Activated T-cell treated with anti-CD3 and anti-CD28 coated beads, Interleukin-2, amount 50 U/mL, for 24 hours (primary cell): Measurements from ENCODE around the gene CD80.

ENCODE experiments used
- DNase-seq: peaks from one replicate; pipeline ENCODE4 v3.0.0-alpha.2; 2020
- H3K27ac Mint-ChIP-seq: 2 replicates; pipeline ENCODE4 v1.8.0; 2020; ENCODE audit warnings: mild to moderate bottlenecking, mixed read lengths
- H3K27me3 Mint-ChIP-seq: 2 replicates; pipeline ENCODE4 v1.8.0; 2020; ENCODE audit warnings: mixed read lengths
- H3K36me3 Mint-ChIP-seq: 2 replicates; pipeline ENCODE4 v1.8.0; 2020; ENCODE audit warnings: low read depth, mixed read lengths
- H3K4me1 Mint-ChIP-seq: 2 replicates; pipeline ENCODE4 v1.8.0; 2020; ENCODE audit warnings: low read depth, mixed read lengths
- H3K4me3 Mint-ChIP-seq: 2 replicates; pipeline ENCODE4 v1.8.0; 2020; ENCODE audit warnings: mild to moderate bottlenecking, moderate library complexity, mixed read lengths
- H3K9me3 Mint-ChIP-seq: 2 replicates; pipeline ENCODE4 v1.8.0; 2020; ENCODE audit warnings: mixed read lengths

The CD80 gene

GRCh38 chr3:119547227-119547626 is 12.2 kb downstream of the CD80 start:
- Mint-ChIP-seq H3K27ac (no peak overlapping the region), H3K36me3 (no peaks in the 10 kb centered on the region)

GRCh38 chr3:119543147-119543546 is 16.3 kb downstream of the CD80 start:
- H3K36me3 Mint-ChIP-seq, result no peaks in the 10 kb centered on the region
- no peaks in the 10 kb centered on the region for H3K27me3 Mint-ChIP-seq
- H3K27ac Mint-ChIP-seq, result no peak overlapping the region
- H3K4me3 Mint-ChIP-seq, result no peak overlapping the region
- H3K4me1 Mint-ChIP-seq, result peaks cover 10% of the 10 kb centered on the region
- H3K9me3 Mint-ChIP-seq, result no peaks in the 10 kb centered on the region
- no peak for DNase-seq

More at GRCh38 chr3:119547227-119547626, 12.2 kb downstream of the CD80 start:
- Mint-ChIP-seq H3K4me1 (peaks cover under 1% of the 10 kb centered on the region), H3K9me3 (no peaks in the 10 kb centered on the region), H3K27me3 (no peaks in the 10 kb centered on the region), H3K4me3 (no peak overlapping the region)
- DNase-seq, result no peak

- no peaks in the 10 kb centered on the region for H3K9me3 Mint-ChIP-seq
- DNase-seq, result no peak
- no peak overlapping the region for H3K27ac Mint-ChIP-seq
- H3K4me3 Mint-ChIP-seq, result no peak overlapping the region
- H3K27me3 Mint-ChIP-seq, result no peaks in the 10 kb centered on the region
- peaks cover 10% of the 10 kb centered on the region for H3K4me1 Mint-ChIP-seq
- no peaks in the 10 kb centered on the region for H3K36me3 Mint-ChIP-seq
Observed at GRCh38 chr3:119542168-119542767, 17.1 kb downstream of the CD80 start.

GRCh38 chr3:119541547-119541946 is 17.9 kb downstream of the CD80 start:
- H3K36me3 Mint-ChIP-seq, result no peaks in the 10 kb centered on the region
- no peaks in the 10 kb centered on the region for H3K27me3 Mint-ChIP-seq
- H3K4me1 Mint-ChIP-seq, result peaks cover 10% of the 10 kb centered on the region
- no peak overlapping the region for H3K4me3 Mint-ChIP-seq
- DNase-seq, result no peak
- H3K27ac Mint-ChIP-seq, result no peak overlapping the region
- H3K9me3 Mint-ChIP-seq, result no peaks in the 10 kb centered on the region

GRCh38 chr3:119538772-119539171 is 20.6 kb downstream of the CD80 start:
- no peaks in the 10 kb centered on the region for H3K9me3 Mint-ChIP-seq
- no peak for DNase-seq
- H3K27me3 Mint-ChIP-seq, result no peaks in the 10 kb centered on the region
- no peaks in the 10 kb centered on the region for H3K36me3 Mint-ChIP-seq
- peaks cover 10% of the 10 kb centered on the region for H3K4me1 Mint-ChIP-seq
- no peak overlapping the region for H3K27ac Mint-ChIP-seq
- no peak overlapping the region for H3K4me3 Mint-ChIP-seq

GRCh38 chr3:119536757-119537156 is 22.7 kb downstream of the CD80 start:
- DNase-seq, result no peak
- Mint-ChIP-seq H3K9me3 (no peaks in the 10 kb centered on the region), H3K27me3 (no peaks in the 10 kb centered on the region), H3K36me3 (peaks cover 2% of the 10 kb centered on the region), H3K4me3 (no peak overlapping the region), H3K4me1 (peaks cover 4% of the 10 kb centered on the region), H3K27ac (no peak overlapping the region)

- peaks cover 2% of the 10 kb centered on the region for H3K36me3 Mint-ChIP-seq
Observed at GRCh38 chr3:119534296-119534695, 25.1 kb downstream of the CD80 start.

GRCh38 chr3:119531151-119531550 is 28.3 kb downstream of the CD80 start:
- peaks cover 11% of the 10 kb centered on the region for H3K36me3 Mint-ChIP-seq
- no peaks in the 10 kb centered on the region for H3K9me3 Mint-ChIP-seq
- H3K4me3 Mint-ChIP-seq, result no peak overlapping the region
- H3K27me3 Mint-ChIP-seq, result no peaks in the 10 kb centered on the region
- no peak overlapping the region for H3K27ac Mint-ChIP-seq
- DNase-seq, result no peak
- no peaks in the 10 kb centered on the region for H3K4me1 Mint-ChIP-seq

More at GRCh38 chr3:119534296-119534695, 25.1 kb downstream of the CD80 start:
- Mint-ChIP-seq H3K27me3 (no peaks in the 10 kb centered on the region), H3K4me3 (no peak overlapping the region), H3K4me1 (no peaks in the 10 kb centered on the region), H3K27ac (no peak overlapping the region), H3K9me3 (no peaks in the 10 kb centered on the region)
- no peak for DNase-seq

GRCh38 chr3:119530456-119530855 is 29.0 kb downstream of the CD80 start:
- Mint-ChIP-seq H3K27ac (no peak overlapping the region), H3K36me3 (peaks cover 16% of the 10 kb centered on the region), H3K27me3 (no peaks in the 10 kb centered on the region), H3K4me1 (no peaks in the 10 kb centered on the region), H3K9me3 (no peaks in the 10 kb centered on the region), H3K4me3 (no peak overlapping the region)
- no peak for DNase-seq

GRCh38 chr3:119529883-119530282 is 29.5 kb downstream of the CD80 start:
- H3K4me1 Mint-ChIP-seq, result no peaks in the 10 kb centered on the region
- no peaks in the 10 kb centered on the region for H3K9me3 Mint-ChIP-seq
- H3K36me3 Mint-ChIP-seq, result peaks cover 22% of the 10 kb centered on the region
- no peak overlapping the region for H3K27ac Mint-ChIP-seq
- DNase-seq, result no peak
- H3K27me3 Mint-ChIP-seq, result no peaks in the 10 kb centered on the region
- H3K4me3 Mint-ChIP-seq, result no peak overlapping the region

GRCh38 chr3:119527714-119528113 is 31.7 kb downstream of the CD80 start:
- Mint-ChIP-seq H3K4me1 (no peaks in the 10 kb centered on the region), H3K9me3 (no peaks in the 10 kb centered on the region), H3K27me3 (no peaks in the 10 kb centered on the region), H3K27ac (no peak overlapping the region), H3K36me3 (peaks cover 43% of the 10 kb centered on the region), H3K4me3 (no peak overlapping the region)
- DNase-seq, result no peak

- H3K4me1 Mint-ChIP-seq, result no peaks in the 10 kb centered on the region
- no peak for DNase-seq
- H3K27ac Mint-ChIP-seq, result no peak overlapping the region
- H3K36me3 Mint-ChIP-seq, result peaks cover 67% of the 10 kb centered on the region
- peaks cover 4% of the 10 kb centered on the region for H3K9me3 Mint-ChIP-seq
- no peaks in the 10 kb centered on the region for H3K27me3 Mint-ChIP-seq
- no peak overlapping the region for H3K4me3 Mint-ChIP-seq
Observed at GRCh38 chr3:119524931-119525662, 34.3 kb downstream of the CD80 start.

GRCh38 chr3:119518026-119518425 is 41.4 kb downstream of the CD80 start:
- Mint-ChIP-seq H3K4me3 (no peak overlapping the region), H3K27ac (no peak overlapping the region), H3K27me3 (no peaks in the 10 kb centered on the region), H3K4me1 (peaks cover 6% of the 10 kb centered on the region), H3K9me3 (peaks cover 4% of the 10 kb centered on the region), H3K36me3 (peaks cover 100% of the 10 kb centered on the region)
- no peak for DNase-seq

- Mint-ChIP-seq H3K36me3 (peaks cover 96% of the 10 kb centered on the region), H3K4me1 (peaks cover 6% of the 10 kb centered on the region)
Observed at GRCh38 chr3:119517112-119517511, 42.3 kb downstream of the CD80 start.

GRCh38 chr3:119514637-119515036 is 44.8 kb downstream of the CD80 start:
- Mint-ChIP-seq H3K27me3 (no peaks in the 10 kb centered on the region), H3K4me3 (no peak overlapping the region), H3K27ac (no peak overlapping the region), H3K9me3 (no peaks in the 10 kb centered on the region), H3K36me3 (peaks cover 88% of the 10 kb centered on the region), H3K4me1 (peaks cover 6% of the 10 kb centered on the region)
- no peak for DNase-seq

More at GRCh38 chr3:119517112-119517511, 42.3 kb downstream of the CD80 start:
- H3K27ac Mint-ChIP-seq, result no peak overlapping the region
- DNase-seq, result no peak
- peaks cover 4% of the 10 kb centered on the region for H3K9me3 Mint-ChIP-seq
- H3K27me3 Mint-ChIP-seq, result no peaks in the 10 kb centered on the region
- H3K4me3 Mint-ChIP-seq, result no peak overlapping the region
